GM19395 (cell line): ENCODE data around the gene UBASH3B.
"Not testable (repeated sequence)": the region's sequence is repeated elsewhere in the genome, so short reads cannot be mapped to it uniquely, and the experiment has no call there.

ENCODE experiments used
- ATAC-seq: cut with Tn5 transposase; IDR thresholded peaks from one replicate; pipeline ENCODE4 v1.9.1; 2021; ENCODE audit warnings: mild to moderate bottlenecking, moderate library complexity; ENCODE audit not compliant: unreplicated experiment

The UBASH3B gene

GRCh38 chr11:122843281-122844141 is 188.0 kb downstream of the UBASH3B start:
- peak; percentile 72 for ATAC-seq

DNA sequence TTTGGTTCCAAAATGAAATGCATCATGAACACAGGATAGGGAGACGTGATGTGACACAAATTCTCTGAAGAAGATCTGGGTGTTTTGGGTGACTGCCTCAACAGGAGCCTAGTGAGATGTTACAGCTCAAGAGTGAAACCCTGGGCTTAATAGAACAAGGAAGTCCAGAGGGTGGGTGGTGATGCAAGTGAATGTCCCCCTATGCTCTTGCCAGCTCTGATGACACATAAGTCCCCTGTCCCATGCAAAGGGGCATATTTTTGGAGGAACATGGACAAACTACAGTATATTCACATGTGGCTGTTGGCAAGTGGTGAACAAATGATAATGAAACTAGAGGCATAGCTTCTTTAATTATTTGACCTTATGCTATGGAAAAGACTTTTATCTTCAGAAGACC is 191.9 kb downstream of the UBASH3B start:
- no peak for ATAC-seq

DNA sequence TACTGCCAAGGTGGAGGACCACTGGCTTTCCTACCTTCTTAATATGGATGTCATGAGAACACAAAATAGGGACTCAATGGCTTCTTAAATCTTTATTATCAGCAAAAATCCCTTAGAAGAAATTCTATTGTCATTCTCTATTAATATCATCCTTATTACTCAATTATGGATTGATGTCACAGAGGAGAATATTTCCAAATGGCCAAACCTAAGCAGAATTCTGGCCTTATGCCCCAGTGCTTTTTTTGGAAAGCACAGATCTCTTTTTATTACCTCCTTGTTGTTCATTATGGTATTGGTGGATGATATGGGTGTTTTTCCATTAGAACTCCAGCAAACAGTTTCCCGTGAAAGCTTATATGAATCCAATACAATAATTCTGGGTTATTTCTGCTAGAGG is 192.7 kb downstream of the UBASH3B start:
- ATAC-seq: no peak

- ATAC-seq: no peak
These were observed 194.6 kb downstream of the UBASH3B start for GRCh38 chr11:122850076-122850631.

DNA sequence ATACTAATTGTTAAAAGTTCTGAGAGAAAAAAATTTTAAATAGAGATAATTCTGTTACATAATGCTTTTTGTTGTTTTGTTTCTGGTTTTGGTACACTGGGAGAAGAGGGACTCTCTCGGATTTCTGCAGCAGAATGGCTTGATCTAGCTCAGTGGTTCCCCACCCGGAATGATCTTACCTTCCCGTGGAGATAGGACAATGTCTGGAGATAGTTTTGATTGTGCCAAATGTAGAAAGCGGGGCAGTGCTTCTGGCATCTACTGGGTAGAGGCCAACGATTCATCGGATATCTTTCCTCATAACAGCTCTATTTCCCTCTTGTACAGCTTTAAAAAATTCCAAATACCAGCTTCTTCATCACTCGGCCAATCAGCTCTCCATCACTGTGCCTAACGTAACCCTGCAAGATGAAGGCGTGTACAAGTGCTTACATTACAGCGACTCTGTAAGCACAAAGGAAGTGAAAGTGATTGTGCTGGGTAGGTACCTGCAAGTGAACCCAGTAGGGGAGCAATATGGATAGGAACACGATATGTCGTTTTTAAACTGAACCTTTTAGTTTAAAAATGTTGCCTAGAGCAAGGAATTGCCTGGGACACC is 195.9 kb downstream of the UBASH3B start:
- peak; percentile 69 for ATAC-seq

- no peak for ATAC-seq
These were observed 196.7 kb downstream of the UBASH3B start for GRCh38 chr11:122852074-122852795.

DNA sequence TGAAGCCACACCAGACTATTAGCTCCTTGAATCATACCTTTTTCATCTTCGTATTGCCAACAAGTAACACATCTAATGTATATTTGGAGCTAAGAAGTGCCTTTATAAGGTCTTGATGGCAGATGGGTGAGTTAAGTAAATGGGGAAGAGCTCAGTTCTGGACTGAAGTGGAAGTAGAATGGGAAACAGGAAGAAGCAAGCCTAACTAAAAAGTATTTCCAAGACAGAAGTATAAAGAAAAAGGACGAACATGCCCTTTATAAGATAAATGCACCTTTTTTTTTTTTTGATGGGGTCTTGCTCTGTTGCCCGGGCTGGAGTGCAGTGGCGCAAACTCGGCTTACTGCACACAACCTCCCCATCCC is 197.3 kb downstream of the UBASH3B start:
- no peak for ATAC-seq

DNA sequence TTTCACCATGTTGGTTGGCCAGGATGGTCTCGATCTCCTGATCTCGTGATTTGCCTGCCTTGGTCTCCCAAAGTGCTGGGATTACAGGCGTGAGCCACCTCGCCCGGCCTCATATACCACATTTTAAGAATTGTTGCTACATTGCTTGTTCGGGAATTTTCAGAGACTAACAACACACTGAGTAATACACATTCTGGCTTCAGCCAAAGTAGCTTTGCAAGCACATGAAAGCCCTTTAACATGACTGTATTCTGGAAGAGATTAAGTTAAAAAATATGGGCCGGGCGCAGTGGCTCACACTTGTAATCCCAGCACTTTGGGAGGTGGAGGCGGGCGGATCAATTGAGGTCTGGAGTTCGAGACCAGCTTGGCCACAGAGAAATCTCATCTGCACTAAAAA is 197.7 kb downstream of the UBASH3B start:
- ATAC-seq: no peak

DNA sequence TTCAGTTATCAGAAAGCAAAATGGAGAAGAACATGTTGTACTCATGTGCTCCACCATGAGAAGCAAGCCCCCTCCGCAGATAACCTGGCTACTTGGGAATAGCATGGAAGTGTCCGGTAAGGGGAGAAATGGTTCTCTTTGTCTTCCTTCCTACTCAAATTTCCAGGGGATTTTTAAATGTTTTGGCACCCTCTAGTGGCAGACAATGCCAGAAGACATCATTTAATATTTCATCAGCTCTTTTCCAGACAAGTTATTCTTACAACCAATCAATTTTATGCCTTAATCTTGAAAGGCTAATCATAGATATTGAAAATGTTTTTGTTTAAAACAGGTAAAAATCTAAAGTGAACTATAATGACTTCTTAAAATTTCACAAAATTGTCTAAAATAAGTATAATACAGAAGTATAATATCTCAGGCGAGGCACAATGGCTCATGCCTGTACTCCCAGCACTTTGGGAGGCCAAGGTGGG is 198.5 kb downstream of the UBASH3B start:
- no peak for ATAC-seq

GRCh38 chr11:122861631-122862030 is 206.1 kb downstream of the UBASH3B start:
- no peak for ATAC-seq

DNA sequence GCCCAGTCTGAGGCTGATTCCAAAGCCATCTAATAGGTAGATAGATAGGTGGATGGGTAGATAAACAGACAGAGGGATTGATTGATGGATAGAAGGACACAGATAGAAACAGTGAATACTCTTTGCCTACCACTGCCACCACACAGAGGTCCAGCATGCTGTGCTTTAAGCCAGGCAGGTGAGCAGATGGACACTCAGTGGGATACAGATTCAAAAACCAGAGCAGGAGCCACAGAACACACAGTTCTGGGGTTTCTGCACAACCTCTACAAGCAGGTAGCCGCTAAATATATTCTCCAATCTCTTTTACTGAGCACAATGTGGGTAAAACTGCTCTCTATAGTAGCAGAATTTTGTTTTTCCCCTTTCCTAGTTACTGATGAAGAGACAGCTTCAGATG is 206.6 kb downstream of the UBASH3B start:
- no peak for ATAC-seq

DNA sequence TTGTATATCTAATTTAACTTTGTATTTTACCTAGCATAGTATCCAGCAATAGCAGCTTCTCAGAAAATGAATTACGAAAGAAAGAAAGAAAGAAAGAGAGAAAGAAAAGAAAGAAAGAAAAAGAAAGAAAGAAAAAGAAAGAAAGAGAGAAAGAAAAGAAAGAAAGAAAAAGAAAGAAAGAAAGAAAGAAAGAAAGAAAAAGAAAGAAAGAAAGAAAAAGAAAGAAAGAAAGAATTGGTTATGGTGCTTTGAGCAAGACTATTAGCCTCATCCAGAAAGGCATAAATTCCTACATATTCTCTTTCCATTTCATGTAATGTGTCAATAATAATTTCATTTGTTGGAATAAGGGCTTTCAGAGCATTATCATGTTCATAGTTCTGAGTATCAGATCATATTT is 207.6 kb downstream of the UBASH3B start:
- ATAC-seq: not testable (repeated sequence)

GRCh38 chr11:122863704-122864326 is 208.3 kb downstream of the UBASH3B start:
- ATAC-seq: no peak
